GM13976 (cell line): ENCODE measurements around the gene ATG5.

Experiments used
- DNase-seq: peaks from one replicate; pipeline ENCODE4 v3.0.0; 2012; ENCODE audit warnings: low spot score
- in situ Hi-C: fragments of 300-500 bp; cut with MboI; formaldehyde crosslinking; loops from one replicate; pipeline ENCODE4 v1.12.0; 2022; ENCODE audit warnings: low sequenced_read_pairs, mixed read lengths, inconsistent platforms; ENCODE audit not compliant: unreplicated experiment
- TF ChIP-seq, protein P1 (sequence below): IDR thresholded peaks from 2 replicates; pipeline ENCODE4 v1.5.1; 2012; ENCODE audit warnings: borderline replicate concordance, mild to moderate bottlenecking; ENCODE audit not compliant: insufficient read depth; ENCODE audit errors: extremely low read depth, missing control alignments, control extremely low read depth

ATG5 gene

DNA sequence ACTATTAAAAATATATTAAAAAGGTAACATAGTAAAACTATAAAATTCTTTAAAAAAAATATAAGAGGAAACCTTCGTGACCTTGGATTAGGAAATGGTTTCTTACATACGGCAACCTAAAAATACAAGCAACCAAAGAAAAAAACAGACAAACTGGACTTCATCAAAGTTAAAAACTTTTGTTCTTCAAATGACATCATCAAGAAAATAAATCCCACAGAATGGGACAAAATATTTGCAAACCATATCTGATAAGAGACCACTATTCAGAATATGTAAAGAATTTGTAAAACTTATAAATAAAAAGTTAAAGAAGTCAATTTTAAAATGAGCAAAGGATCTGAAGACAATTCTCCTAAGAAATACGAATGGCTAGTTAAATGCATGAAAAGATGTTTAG lies 110.0 kb downstream of the ATG5 start:
- TF ChIP-seq, protein P1, sequence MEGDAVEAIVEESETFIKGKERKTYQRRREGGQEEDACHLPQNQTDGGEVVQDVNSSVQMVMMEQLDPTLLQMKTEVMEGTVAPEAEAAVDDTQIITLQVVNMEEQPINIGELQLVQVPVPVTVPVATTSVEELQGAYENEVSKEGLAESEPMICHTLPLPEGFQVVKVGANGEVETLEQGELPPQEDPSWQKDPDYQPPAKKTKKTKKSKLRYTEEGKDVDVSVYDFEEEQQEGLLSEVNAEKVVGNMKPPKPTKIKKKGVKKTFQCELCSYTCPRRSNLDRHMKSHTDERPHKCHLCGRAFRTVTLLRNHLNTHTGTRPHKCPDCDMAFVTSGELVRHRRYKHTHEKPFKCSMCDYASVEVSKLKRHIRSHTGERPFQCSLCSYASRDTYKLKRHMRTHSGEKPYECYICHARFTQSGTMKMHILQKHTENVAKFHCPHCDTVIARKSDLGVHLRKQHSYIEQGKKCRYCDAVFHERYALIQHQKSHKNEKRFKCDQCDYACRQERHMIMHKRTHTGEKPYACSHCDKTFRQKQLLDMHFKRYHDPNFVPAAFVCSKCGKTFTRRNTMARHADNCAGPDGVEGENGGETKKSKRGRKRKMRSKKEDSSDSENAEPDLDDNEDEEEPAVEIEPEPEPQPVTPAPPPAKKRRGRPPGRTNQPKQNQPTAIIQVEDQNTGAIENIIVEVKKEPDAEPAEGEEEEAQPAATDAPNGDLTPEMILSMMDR, result no peak
- in situ Hi-C loops, result no loop called here
- no peak for DNase-seq

DNA sequence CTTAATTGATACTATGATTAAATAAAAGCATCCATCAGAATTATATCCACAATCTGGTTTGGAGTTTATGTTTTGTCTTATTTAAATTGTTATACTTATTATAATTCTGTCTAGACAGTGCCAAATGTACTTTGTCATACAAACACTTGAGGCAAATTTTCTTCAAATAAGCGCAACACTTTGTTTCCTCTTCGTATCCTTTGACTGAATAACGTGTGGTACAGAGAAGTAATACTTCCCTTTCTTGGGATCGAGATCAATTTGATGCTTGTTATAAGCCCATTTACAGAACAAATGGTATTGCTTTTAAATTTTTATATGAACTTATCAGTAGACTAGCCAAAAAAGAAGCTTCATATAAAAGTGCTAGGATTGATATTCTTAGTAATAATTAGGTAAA lies 111.0 kb downstream of the ATG5 start:
- TF ChIP-seq, protein P1, result no peak
- in situ Hi-C loops, result no loop called here
- no peak for DNase-seq

DNA sequence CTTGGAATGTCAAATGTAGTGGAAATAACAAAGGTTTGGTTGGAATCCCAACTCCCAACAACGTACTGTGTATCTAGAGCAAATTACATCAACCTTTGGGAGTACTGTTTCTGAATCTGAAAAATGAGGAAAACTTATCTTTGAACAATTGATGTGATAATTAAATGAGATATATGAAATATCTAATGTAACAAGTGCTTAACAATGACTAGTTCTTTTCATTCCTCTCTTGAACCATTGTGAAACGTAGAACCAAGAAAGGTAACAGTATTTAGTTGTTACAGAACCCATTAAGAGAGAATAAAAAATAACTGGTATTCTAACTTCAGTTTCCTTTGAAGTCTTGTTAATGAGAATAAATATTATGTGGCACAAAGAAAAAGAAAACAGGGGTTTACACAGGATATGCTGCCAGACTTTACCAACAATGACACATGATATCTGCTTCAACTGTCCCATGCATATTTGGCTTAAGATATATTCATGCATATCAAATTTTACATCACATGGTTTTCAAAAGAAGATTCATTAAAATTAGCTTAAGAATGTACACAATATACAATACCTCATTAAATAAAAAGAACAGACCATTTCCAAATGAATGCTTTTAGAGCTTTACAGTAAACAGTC lies 111.8 kb downstream of the ATG5 start:
- TF ChIP-seq, protein P1, result no peak
- DNase-seq, result no peak
- in situ Hi-C loops, result no loop called here

DNA sequence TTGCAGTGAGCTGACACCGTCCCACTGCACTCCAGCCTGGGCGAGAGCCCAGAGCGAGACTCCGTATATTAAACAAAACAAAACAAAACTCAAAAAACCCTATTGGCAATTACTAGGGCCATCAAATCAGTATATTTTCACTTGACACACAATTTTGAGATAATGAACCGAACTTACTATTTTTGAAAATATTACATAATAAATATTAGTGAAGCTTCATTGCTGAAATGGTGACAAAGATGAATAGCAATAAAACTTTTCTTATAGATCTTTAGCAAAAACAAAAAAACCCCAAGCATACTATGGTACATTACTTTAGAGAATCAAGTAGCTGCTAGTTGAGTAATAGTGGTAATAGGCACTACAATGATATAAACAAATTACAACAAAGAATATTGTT lies 113.0 kb downstream of the ATG5 start:
- DNase-seq, result no peak
- TF ChIP-seq, protein P1, result no peak
- in situ Hi-C loops, result no loop called here

DNA sequence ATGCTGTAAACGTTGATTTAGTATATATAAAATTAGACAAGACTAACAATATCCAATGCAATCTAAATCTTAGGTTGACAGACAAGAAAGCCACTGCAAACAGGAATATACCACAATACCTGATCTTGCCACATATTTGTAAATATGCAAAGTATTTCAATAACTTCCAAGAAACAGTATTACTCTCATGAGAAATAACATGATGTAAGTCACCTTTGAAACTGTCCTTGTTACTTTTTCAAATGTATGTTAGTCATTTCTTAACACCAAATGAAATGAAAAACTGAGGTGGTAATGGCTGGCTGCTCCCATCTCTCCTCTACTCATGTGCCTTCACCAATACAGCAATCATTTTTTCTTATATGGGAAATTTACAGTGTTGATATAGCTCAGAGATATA lies 118.7 kb downstream of the ATG5 start:
- peak; percentile 17 for DNase-seq
- in situ Hi-C loops, result no loop called here
- TF ChIP-seq, protein P1, result no peak

DNA sequence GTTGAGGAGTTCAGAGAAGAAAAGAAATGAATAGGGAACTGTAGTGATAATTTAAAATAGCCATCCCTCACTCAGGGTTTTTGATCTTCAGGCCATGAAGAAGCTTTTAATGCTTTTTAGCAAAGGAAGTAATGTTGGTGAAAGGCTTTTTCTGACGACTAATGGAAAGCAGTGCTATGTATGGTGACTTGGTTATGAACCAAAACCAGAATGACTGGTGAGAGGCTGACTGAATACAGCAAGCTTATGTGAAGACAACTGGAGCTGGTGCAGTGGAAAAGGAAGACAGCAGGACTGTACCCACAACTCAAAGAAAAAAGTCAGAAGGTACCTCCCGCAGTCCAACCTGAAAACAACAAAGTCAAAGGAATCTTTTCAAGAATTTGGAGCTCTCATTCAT lies 120.6 kb downstream of the ATG5 start:
- TF ChIP-seq, protein P1, result no peak
- in situ Hi-C loops, result no loop called here

More for the DNA sequence above, 120.6 kb downstream of the ATG5 start:
- no peak for DNase-seq
